HL-60 (cell line): ENCODE measurements around the gene IRF6.

ENCODE experiments used
- DNase-seq, 2 experiments: peaks; one replicate each; pipeline ENCODE4 v3.0.0-alpha.2; 2010 to 2020; ENCODE audit warnings: low read depth in 1 of 2, low spot score in 1 of 2
- H3K27ac ChIP-seq: fragments of 250-450 bp; sonication (Bioruptor Pico); replicated peaks from 2 replicates; pipeline ENCODE4 v1.5.1; 2020; ENCODE audit warnings: mild to moderate bottlenecking, moderate library complexity
- H3K27me3 ChIP-seq: fragments of 250-450 bp; sonication (Bioruptor Pico); 2 replicates; pipeline ENCODE4 v1.5.1; 2021; ENCODE audit warnings: mild to moderate bottlenecking, moderate library complexity; ENCODE audit not compliant: insufficient read depth, poor library complexity, severe bottlenecking
- H3K4me3 ChIP-seq: replicated peaks from 2 replicates; pipeline ENCODE4 v1.5.1; 2011; ENCODE audit warnings: mild to moderate bottlenecking, control low read depth, low read length; ENCODE audit not compliant: insufficient read depth
- GABPA ChIP-seq: IDR thresholded peaks from 2 replicates; pipeline ENCODE4 v1.6.1; 2012; ENCODE audit warnings: low read depth
- POLR2AphosphoS5 ChIP-seq: IDR thresholded peaks from 2 replicates; pipeline ENCODE4 v1.6.1; 2012; ENCODE audit warnings: low read depth
- SPI1 ChIP-seq: IDR thresholded peaks from 2 replicates; pipeline ENCODE4 v1.6.1; 2012; ENCODE audit warnings: low read depth, mild to moderate bottlenecking, borderline replicate concordance
- TF ChIP-seq, protein P1 (sequence below): IDR thresholded peaks from 2 replicates; pipeline ENCODE4 v1.6.1; 2012; ENCODE audit warnings: low read depth; ENCODE audit not compliant: insufficient replicate concordance
- TF ChIP-seq, protein P2 (sequence below): IDR thresholded peaks from one replicate; pipeline ENCODE4 v1.5.1; 2011; ENCODE audit warnings: low read length, control low read depth, inconsistent platforms; ENCODE audit not compliant: insufficient read depth

IRF6 gene

DNA sequence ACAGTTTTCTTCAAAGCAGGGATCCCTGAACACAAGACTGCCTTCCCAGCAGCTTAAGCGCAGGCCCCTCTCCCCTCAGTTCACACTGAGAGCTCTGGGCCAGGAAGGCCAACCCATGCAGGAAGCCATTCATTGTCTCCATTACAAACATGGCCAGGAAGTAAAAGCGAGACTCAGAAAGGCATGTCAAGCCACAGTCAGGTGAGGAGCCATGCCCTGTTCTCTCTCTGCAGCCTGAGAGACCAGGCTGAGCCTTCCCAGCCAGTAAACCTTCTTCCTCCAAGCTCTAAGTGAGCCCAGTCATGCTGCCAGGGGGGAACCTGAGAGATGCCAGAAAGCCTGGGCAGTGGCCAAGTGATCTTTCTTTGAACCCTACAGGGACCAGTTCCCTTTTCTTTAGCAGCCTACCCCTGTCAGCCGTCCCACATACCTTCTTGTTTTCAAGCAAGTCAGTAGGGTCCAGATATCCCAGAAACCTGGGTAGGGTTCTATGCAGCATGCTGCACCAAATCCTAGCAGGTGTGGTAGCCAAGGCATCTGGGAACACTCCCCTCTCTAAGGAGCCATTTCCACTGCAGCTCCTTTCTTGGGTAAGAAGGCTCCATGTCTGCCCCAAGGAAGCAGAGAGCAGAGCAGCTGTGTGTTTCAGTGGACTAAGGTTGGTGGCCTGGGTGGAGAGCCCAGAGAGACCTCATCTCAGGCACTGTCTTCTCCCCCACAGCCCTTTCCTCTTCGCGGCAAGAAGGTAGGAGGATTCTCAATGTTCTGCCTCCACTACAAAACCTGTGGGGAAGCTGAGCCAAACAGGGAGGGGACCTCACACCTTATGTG, 49.1 kb downstream of the IRF6 start:
- H3K4me3 ChIP-seq: peak overlapping the region; percentile 40
- H3K27ac ChIP-seq: peak overlapping the region; percentile 89
- TF ChIP-seq, protein P1, sequence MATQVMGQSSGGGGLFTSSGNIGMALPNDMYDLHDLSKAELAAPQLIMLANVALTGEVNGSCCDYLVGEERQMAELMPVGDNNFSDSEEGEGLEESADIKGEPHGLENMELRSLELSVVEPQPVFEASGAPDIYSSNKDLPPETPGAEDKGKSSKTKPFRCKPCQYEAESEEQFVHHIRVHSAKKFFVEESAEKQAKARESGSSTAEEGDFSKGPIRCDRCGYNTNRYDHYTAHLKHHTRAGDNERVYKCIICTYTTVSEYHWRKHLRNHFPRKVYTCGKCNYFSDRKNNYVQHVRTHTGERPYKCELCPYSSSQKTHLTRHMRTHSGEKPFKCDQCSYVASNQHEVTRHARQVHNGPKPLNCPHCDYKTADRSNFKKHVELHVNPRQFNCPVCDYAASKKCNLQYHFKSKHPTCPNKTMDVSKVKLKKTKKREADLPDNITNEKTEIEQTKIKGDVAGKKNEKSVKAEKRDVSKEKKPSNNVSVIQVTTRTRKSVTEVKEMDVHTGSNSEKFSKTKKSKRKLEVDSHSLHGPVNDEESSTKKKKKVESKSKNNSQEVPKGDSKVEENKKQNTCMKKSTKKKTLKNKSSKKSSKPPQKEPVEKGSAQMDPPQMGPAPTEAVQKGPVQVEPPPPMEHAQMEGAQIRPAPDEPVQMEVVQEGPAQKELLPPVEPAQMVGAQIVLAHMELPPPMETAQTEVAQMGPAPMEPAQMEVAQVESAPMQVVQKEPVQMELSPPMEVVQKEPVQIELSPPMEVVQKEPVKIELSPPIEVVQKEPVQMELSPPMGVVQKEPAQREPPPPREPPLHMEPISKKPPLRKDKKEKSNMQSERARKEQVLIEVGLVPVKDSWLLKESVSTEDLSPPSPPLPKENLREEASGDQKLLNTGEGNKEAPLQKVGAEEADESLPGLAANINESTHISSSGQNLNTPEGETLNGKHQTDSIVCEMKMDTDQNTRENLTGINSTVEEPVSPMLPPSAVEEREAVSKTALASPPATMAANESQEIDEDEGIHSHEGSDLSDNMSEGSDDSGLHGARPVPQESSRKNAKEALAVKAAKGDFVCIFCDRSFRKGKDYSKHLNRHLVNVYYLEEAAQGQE: peak; percentile 31
- peak; percentile 53; the same call in 1 of the 2 replicates for TF ChIP-seq POLR2AphosphoS5
- no peak for TF ChIP-seq GABPA
- TF ChIP-seq SPI1: peak; percentile 92
- TF ChIP-seq, protein P2, sequence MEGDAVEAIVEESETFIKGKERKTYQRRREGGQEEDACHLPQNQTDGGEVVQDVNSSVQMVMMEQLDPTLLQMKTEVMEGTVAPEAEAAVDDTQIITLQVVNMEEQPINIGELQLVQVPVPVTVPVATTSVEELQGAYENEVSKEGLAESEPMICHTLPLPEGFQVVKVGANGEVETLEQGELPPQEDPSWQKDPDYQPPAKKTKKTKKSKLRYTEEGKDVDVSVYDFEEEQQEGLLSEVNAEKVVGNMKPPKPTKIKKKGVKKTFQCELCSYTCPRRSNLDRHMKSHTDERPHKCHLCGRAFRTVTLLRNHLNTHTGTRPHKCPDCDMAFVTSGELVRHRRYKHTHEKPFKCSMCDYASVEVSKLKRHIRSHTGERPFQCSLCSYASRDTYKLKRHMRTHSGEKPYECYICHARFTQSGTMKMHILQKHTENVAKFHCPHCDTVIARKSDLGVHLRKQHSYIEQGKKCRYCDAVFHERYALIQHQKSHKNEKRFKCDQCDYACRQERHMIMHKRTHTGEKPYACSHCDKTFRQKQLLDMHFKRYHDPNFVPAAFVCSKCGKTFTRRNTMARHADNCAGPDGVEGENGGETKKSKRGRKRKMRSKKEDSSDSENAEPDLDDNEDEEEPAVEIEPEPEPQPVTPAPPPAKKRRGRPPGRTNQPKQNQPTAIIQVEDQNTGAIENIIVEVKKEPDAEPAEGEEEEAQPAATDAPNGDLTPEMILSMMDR: no peak
- no peaks in the 10 kb centered on the region for H3K27me3 ChIP-seq
- peak in 1 of 2 experiments; percentile 84 for DNase-seq

DNA sequence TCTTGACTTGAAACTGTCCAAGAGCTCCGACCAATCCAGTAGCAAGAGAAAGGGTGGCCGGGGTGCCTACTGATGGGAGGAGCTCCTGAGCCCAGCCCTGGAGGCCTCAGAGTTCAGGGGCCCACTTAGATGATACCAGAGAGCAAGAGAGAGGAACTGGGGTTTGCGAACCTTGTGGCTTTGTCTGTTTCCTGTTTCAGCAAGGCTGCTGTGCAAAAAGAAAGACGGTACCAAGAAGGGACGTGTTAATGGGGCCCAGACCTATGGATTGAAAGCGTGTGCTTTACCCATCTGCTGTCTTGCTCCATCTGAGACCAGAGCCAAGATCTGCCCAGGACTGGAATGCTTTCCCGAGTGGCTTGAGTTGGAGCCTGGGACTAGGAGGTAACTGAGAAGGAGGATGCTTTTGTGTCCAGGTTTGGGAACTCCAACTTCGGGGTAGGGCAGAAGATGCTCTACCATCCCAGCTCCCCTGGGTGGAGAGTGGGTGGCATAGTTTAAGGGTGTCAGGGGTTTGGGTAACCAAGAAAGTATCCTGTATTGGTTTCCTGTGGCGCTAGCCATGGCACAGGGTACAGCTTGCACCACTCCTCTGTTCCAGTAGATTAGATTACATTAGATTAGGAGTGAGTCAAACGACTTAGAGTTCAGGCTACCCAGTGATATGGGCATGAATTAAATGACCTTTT, 49.9 kb downstream of the IRF6 start, which contains the start of gene TRAF3IP3:
TSS of gene TRAF3IP3 (plus strand) at position 128 of the 689 bp plus-strand sequence. CDS start 3,987 bp downstream, outside the sequence.
- TF ChIP-seq POLR2AphosphoS5 (peak; percentile 93), SPI1 (peak; percentile 97)
- TF ChIP-seq, protein P1: peak; percentile 48
- TF ChIP-seq, protein P2: no peak

DNA sequence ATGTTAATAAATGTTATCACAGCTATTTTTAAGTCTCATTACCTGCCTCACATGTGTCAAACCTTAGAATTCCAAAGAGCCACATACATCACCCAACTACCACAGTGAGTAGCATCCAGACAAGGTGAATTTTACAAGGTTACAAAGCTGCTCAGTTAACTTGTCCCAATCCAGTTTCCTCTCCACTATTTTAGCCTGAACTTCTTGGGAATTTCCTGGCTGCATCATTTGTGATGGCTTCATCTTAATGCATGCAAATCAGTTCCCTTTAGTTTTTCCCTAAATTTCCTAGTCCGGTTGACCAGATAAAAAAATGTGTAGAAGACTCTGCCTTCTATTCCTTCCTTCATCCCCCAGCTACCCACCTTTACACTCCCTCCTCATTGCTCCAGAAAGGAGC, 50.7 kb downstream of the IRF6 start:
- peak overlapping the region; percentile 89 for H3K27ac ChIP-seq
- no peak for DNase-seq
- TF ChIP-seq POLR2AphosphoS5: no peak
- no peak for TF ChIP-seq SPI1
- TF ChIP-seq, protein P2: no peak
- TF ChIP-seq, protein P1: no peak
- no peak for TF ChIP-seq GABPA
- no peaks in the 10 kb centered on the region for H3K27me3 ChIP-seq
- H3K4me3 ChIP-seq: no peak overlapping the region

More for the DNA sequence above, 49.9 kb downstream of the IRF6 start, which contains the start of gene TRAF3IP3:
- Histone ChIP-seq H3K27me3 (no peaks in the 10 kb centered on the region), H3K27ac (peak within 1 kb of the TSS; percentile 89), H3K4me3 (peak within 1 kb of the TSS; percentile 40)
- DNase-seq: peak; percentile 58 to 97
